Measurements from ENCODE around the gene PTTG1IP2. TPM values are rescaled to one million over a fixed set of nuclear protein-coding genes. Genes with fewer than 3 reads are reported as not detected.

PTTG1IP2 gene
- total RNA-seq: not detected

DNA sequence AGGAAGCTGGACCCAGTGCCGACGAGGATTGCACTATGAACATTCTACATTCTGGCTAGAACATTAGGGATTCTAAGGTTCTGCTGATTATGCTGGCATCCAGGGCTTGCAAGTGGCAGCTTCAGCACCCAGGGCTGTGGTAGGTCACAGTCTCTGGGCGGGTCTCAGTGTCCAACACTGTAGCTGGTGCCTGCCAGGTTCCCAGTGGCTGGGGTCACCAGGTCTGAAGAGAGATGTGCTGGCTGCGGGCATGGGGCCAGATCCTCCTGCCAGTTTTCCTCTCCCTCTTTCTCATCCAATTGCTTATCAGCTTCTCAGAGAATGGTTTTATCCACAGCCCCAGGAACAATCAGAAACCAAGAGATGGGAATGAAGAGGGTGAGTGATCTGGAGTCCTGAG is at the start of gene PTTG1IP2:
PTTG1IP2 (plus strand) TSS at position 86 of the 400 bp plus-strand sequence; CDS start at position 234, 148 bp downstream.
- Mint-ChIP-seq H3K27me3 (ENCODE audit: low read depth) (no peaks in the 10 kb centered on the region), H3K9me3 (ENCODE audit: insufficient read depth) (no peaks in the 10 kb centered on the region), H3K36me3 (ENCODE audit: low read depth) (peaks cover 3% of the 10 kb centered on the region), H3K27ac (no peak within 1 kb of the TSS), H3K4me3 (no peak within 1 kb of the TSS), H3K4me1 (ENCODE audit: low read depth) (no peaks in the 10 kb centered on the region)
- DNase-seq (no peak), ATAC-seq (no peak)
- ChIA-PET POLR2A (no interaction called here), CTCF (no interaction called here)

DNA sequence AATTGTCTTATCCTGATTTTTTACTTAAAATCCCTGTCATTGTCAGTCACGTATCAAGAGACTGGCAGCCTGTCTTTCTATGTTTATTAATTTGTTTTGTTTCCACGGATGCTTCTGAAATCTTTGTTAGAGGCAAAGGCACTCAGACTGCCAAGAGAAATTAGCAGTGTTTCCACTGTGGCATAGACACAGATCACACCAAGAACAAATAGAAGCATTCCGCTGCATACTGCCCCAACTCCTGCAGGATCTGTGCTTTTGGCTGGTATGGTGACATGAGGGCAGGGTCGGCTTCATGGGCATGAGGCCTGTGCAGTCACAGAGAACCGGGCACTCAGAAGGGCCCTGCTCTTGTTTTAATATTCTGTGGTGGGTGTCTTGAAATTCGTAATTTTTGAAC is 47.8 kb upstream of the PTTG1IP2 start:
- CTCF ChIA-PET: no interaction called here

DNA sequence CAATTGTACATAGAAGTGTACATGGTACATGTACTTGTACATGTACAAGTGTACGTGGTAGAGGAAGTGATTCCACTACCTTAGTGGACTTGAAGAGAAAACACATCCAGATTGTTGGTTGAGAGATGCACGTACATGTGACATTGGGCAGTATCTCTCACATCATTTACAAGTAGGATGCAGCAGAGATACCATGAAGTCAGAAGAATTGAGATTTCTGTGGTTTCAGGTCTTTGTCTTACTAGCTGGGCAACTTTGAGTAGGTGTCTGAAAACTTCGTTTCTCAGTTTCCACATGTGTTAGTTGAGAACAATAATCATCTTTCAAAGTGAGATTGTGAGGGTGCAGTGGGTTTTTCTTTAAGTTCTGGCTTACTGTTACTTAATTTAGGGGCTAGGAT is 44.7 kb upstream of the PTTG1IP2 start:
- ATAC-seq (no peak), DNase-seq (no peak)
- peaks cover 8% of the 10 kb centered on the region for H3K4me1 Mint-ChIP-seq (ENCODE audit: low read depth)
- H3K27me3 Mint-ChIP-seq (ENCODE audit: low read depth): no peaks in the 10 kb centered on the region
- ChIA-PET POLR2A (no interaction called here), CTCF (interaction anchor here (1.0 kb wide), 1 partner anchor 270 kb away, joined by 3 read pairs; the partner anchor contains the start of gene STEAP1)
- no peak overlapping the region for H3K4me3 Mint-ChIP-seq
- no peaks in the 10 kb centered on the region for H3K9me3 Mint-ChIP-seq (ENCODE audit: insufficient read depth)
- H3K36me3 Mint-ChIP-seq (ENCODE audit: low read depth): no peaks in the 10 kb centered on the region
- no peak overlapping the region for H3K27ac Mint-ChIP-seq

More for the DNA sequence above, 47.8 kb upstream of the PTTG1IP2 start:
- no peaks in the 10 kb centered on the region for H3K27me3 Mint-ChIP-seq (ENCODE audit: low read depth)
- H3K9me3 Mint-ChIP-seq (ENCODE audit: insufficient read depth): no peaks in the 10 kb centered on the region
- H3K36me3 Mint-ChIP-seq (ENCODE audit: low read depth): no peaks in the 10 kb centered on the region
- H3K27ac Mint-ChIP-seq: no peak overlapping the region
- H3K4me3 Mint-ChIP-seq: no peak overlapping the region
- DNase-seq: no peak
- peaks cover 8% of the 10 kb centered on the region for H3K4me1 Mint-ChIP-seq (ENCODE audit: low read depth)
- POLR2A ChIA-PET: no interaction called here
- no peak for ATAC-seq

DNA sequence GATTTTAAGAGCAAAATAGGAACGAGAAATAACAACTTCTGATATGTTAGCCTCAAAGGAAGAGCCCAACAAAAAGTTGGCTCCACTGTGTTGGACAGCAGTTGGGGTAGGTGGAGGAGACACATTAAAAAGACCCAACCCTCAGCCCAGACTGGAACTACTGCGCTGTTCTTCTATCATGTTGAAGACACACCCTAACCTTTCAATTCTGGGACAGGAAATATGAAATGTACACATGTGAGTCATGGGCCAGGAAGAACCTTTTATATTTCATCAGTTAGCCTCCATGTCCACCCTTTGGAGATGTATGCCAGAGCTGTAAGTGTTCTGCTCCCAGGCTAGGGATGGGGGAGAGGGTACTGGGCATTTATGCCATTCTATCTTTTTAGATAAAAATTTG is 44.1 kb upstream of the PTTG1IP2 start:
- H3K9me3 Mint-ChIP-seq (ENCODE audit: insufficient read depth): no peaks in the 10 kb centered on the region
- no peak overlapping the region for H3K4me3 Mint-ChIP-seq
- DNase-seq (no peak), ATAC-seq (no peak)
- no peaks in the 10 kb centered on the region for H3K36me3 Mint-ChIP-seq (ENCODE audit: low read depth)
- ChIA-PET POLR2A (no interaction called here), CTCF (interaction anchor here (1.0 kb wide), 1 partner anchor 271 kb away, joined by 3 read pairs; the partner anchor contains the start of gene STEAP1)
- H3K27me3 Mint-ChIP-seq (ENCODE audit: low read depth): no peaks in the 10 kb centered on the region
- H3K4me1 Mint-ChIP-seq (ENCODE audit: low read depth): peaks cover 8% of the 10 kb centered on the region
- H3K27ac Mint-ChIP-seq: no peak overlapping the region

DNA sequence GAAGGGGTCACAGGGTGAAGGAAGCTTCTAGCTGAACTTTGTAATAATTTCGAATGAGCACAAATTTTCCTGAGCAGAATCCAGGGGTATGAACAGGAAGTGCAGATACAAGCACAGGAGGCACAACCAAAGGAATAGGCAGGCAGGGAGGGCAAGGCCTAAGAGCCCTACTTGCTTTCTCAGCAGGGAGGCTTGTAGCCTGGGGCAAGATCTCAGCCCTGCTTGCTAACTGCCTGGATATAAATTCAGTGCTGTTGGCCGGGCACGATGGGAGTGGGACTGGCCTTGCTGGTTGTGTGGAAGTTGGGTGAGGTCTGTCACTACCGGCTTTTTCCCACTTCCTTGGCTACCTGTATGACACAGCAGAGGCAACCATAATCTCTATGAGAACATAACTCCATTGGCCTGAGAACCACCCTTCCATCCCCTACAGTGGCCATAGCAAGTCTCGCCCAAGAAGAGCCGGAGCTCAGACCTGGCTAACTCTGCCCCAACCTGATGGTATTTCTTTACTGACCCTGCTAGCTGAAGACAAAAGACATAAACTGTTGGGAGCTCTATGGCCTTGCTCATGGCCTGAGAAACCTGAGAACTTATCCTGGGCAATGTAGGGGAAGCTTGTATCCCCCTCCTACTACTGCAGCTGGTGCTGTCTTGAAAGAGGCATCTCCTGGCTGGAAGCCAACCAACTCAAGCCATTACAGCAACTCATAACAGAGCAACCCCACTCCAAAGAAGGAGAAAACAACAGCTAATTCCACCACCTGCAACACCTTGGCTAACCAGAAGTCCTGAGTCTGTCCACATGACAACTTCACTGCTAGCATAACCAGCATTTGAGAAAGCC is 38.6 kb upstream of the PTTG1IP2 start:
- no peak for DNase-seq
- Mint-ChIP-seq H3K4me3 (no peak overlapping the region), H3K36me3 (ENCODE audit: low read depth) (no peaks in the 10 kb centered on the region), H3K27ac (no peak overlapping the region), H3K9me3 (ENCODE audit: insufficient read depth) (no peaks in the 10 kb centered on the region), H3K4me1 (ENCODE audit: low read depth) (no peaks in the 10 kb centered on the region), H3K27me3 (ENCODE audit: low read depth) (no peaks in the 10 kb centered on the region)
- ChIA-PET CTCF (interaction anchor here (1.0 to 2.7 kb wide), 3 partner anchors 11 to 242 kb away, joined by 3 to 9 read pairs (median 3); no protein-coding TSS in a partner anchor), POLR2A (no interaction called here)
- no peak for ATAC-seq

DNA sequence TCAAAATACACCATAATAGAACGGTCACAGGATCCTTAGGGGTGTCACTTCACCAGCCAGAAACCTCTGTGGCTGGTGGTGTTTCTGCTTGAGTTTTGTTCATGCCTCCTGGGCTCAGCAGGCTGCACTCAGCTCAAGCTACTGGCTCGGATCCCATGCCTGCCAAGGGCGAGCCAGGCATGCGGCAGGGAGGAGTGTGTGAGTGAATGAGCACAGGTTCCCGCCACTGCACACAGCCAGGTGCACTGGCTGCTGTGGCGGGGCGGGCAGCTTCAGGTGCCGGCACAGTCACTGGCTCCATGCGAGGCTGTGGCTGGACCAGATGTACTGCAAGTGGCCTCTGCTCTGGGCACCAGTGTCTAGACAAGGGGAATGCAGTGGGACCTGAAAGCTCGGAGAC is 36.7 kb upstream of the PTTG1IP2 start:
- ATAC-seq (no peak), DNase-seq (no peak)
- POLR2A ChIA-PET: no interaction called here
- Mint-ChIP-seq H3K9me3 (ENCODE audit: insufficient read depth) (no peaks in the 10 kb centered on the region), H3K4me3 (no peak overlapping the region), H3K27me3 (ENCODE audit: low read depth) (peaks cover 1% of the 10 kb centered on the region), H3K4me1 (ENCODE audit: low read depth) (no peaks in the 10 kb centered on the region), H3K27ac (no peak overlapping the region), H3K36me3 (ENCODE audit: low read depth) (no peaks in the 10 kb centered on the region)
- CTCF ChIA-PET: interaction anchor here (1.2 to 2.7 kb wide), 2 partner anchors 87 to 121 kb away, joined by 4 to 9 read pairs; no protein-coding TSS in a partner anchor

DNA sequence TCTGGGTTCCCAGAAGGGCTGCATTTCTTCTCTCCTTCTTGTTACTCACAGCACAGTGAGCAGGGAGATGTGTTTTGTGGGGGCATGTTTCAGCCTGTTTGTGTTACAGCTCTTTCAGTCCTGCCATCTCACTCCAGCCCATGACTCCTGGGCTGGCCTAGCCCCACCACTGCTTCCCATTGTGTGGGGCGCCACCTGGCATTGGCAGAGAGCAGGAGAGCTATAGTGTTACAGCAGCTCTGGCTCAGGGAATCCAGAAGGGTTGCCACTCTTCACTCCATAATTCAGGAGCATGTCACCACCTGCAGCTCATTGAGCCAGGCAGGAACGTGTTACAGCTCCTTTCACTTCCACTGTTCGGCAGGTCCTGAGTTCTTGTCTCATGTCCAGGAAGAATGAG is 36.2 kb upstream of the PTTG1IP2 start:
- POLR2A ChIA-PET: no interaction called here
- peaks cover 4% of the 10 kb centered on the region for H3K27me3 Mint-ChIP-seq (ENCODE audit: low read depth)
- DNase-seq: no peak
- no peaks in the 10 kb centered on the region for H3K9me3 Mint-ChIP-seq (ENCODE audit: insufficient read depth)
- H3K36me3 Mint-ChIP-seq (ENCODE audit: low read depth): no peaks in the 10 kb centered on the region
- H3K27ac Mint-ChIP-seq: no peak overlapping the region
- no peak for ATAC-seq
- CTCF ChIA-PET: interaction anchor here (1.2 kb wide), 1 partner anchor 87 kb away, joined by 4 read pairs; no protein-coding TSS in a partner anchor
- no peak overlapping the region for H3K4me3 Mint-ChIP-seq
- H3K4me1 Mint-ChIP-seq (ENCODE audit: low read depth): no peaks in the 10 kb centered on the region

DNA sequence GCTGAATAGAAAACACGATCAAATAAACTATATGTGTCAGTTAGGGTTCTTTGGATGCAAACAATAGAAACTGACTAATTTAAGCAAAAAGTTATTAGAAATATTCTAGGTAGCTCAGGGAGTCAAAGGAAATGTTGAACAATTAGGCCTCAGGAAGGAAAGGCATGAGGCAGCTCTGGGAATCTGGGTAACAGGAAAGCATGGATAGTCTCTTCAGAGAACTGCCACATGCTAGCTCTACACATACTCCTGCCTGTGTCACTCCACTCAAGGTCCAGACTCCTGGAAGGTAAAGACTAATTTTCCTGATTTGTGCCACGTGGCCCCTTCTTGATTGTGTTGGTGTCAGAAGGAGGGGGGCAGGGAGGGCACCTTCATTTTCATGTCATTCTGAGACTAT is 23.8 kb upstream of the PTTG1IP2 start:
- Mint-ChIP-seq H3K27me3 (ENCODE audit: low read depth) (peaks cover 11% of the 10 kb centered on the region), H3K4me1 (ENCODE audit: low read depth) (no peaks in the 10 kb centered on the region), H3K4me3 (no peak overlapping the region), H3K27ac (no peak overlapping the region), H3K36me3 (ENCODE audit: low read depth) (no peaks in the 10 kb centered on the region), H3K9me3 (ENCODE audit: insufficient read depth) (no peaks in the 10 kb centered on the region)
- CTCF ChIA-PET: no interaction called here
- no peak for ATAC-seq
- DNase-seq: no peak
- POLR2A ChIA-PET: no interaction called here

DNA sequence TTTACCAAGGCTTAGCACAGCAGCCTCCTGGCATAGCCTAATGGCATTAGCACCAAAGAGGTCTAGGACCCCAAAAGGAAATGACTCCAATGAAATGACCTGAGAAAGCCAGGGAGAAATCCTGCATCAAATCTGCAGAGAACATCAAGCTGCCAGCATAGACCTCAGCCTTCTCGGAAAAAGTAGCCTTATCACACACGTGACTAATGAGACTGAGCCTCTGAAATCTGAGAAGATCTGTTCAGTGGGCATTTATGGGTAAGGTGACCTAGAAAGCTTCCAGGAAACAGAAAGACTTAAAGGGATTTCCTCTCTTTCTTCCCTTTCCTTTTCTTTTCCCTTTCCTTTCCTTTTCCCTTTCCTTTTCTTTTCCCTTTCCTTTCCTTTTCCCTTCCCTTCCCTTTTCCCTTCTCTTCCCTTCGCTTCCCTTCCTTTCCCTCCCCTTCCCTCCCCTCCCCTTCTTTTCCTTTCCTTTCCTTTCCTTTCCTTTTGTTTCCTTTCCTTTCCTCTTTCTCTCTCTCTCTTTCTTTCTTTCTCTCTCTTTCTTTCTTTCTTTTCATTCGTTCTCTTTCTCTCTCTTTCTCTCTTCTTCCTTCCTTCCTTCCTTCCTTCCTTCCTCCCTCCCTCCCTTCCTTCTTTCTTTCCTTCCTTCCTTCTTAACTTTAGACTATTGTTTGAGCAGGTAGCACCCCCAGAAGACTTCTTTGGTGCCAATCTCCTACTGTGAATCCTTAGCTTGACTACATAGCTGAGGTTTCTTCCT is 23.1 kb upstream of the PTTG1IP2 start:
- POLR2A ChIA-PET: no interaction called here
- H3K9me3 Mint-ChIP-seq (ENCODE audit: insufficient read depth): no peaks in the 10 kb centered on the region
- peaks cover 15% of the 10 kb centered on the region for H3K27me3 Mint-ChIP-seq (ENCODE audit: low read depth)
- no peaks in the 10 kb centered on the region for H3K36me3 Mint-ChIP-seq (ENCODE audit: low read depth)
- H3K4me1 Mint-ChIP-seq (ENCODE audit: low read depth): no peaks in the 10 kb centered on the region
- H3K4me3 Mint-ChIP-seq: no peak overlapping the region
- CTCF ChIA-PET: interaction anchor here (0.6 to 1.0 kb wide), 2 partner anchors 9 to 276 kb away, joined by 3 to 7 read pairs; no protein-coding TSS in a partner anchor
- no peak overlapping the region for H3K27ac Mint-ChIP-seq
- ATAC-seq: no peak
- DNase-seq: no peak

DNA sequence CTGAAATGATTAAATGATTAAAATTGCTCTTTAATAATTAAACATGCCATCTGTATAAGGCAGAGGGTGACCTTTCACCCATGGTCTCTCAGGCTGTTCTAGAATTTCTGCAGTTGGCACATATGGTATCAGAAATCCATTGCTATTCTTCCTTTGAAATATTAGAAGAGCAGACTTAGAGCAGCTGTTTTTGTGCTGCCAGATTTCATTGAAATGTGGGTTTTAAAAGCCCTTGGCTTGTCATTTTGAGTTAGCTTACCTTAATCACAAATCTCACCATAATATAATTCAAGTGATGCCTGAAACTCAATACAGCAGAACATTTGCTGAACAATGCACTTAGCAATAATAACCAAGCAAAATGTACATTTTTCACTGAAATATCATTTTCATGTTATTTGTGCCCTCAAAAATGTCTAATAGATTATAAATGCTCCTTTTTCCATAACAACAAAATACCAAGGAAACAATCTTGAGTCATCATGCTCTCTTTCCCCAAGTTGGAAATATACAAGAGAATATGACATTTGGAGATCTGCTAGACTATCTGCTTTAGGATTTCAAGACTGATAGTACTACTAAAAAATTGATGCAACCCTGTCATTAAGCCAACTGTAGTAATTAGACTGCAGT is 16.1 kb upstream of the PTTG1IP2 start:
- H3K9me3 Mint-ChIP-seq (ENCODE audit: insufficient read depth): no peaks in the 10 kb centered on the region
- no peak overlapping the region for H3K27ac Mint-ChIP-seq
- ChIA-PET CTCF (no interaction called here), POLR2A (no interaction called here)
- no peak for ATAC-seq
- no peak for DNase-seq
- H3K36me3 Mint-ChIP-seq (ENCODE audit: low read depth): no peaks in the 10 kb centered on the region
- no peak overlapping the region for H3K4me3 Mint-ChIP-seq
- peaks cover 6% of the 10 kb centered on the region for H3K4me1 Mint-ChIP-seq (ENCODE audit: low read depth)
- H3K27me3 Mint-ChIP-seq (ENCODE audit: low read depth): peaks cover 22% of the 10 kb centered on the region

DNA sequence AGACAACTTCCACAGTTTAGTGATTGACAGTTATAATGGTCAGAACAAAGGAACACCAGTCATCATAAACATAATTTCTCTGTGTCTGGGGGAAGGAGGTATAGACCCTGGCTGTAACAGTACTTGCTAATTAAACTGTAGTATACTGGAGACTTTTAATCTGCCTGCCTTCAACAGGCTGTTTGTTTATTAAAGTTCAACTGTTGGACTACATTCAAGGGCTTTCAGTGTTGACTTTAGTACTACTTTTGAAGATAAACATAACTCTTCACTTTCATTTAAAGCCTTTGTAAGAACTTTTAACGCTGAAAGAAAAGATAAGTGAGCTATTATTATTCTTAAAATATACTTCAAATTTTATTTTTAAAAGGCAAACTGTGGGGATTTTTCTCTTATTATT is 15.5 kb upstream of the PTTG1IP2 start:
- POLR2A ChIA-PET: no interaction called here
- H3K36me3 Mint-ChIP-seq (ENCODE audit: low read depth): no peaks in the 10 kb centered on the region
- H3K27me3 Mint-ChIP-seq (ENCODE audit: low read depth): peaks cover 22% of the 10 kb centered on the region
- H3K9me3 Mint-ChIP-seq (ENCODE audit: insufficient read depth): no peaks in the 10 kb centered on the region
- DNase-seq (no peak), ATAC-seq (no peak)
- CTCF ChIA-PET: no interaction called here
- no peak overlapping the region for H3K4me3 Mint-ChIP-seq
- no peak overlapping the region for H3K27ac Mint-ChIP-seq
- peaks cover 6% of the 10 kb centered on the region for H3K4me1 Mint-ChIP-seq (ENCODE audit: low read depth)
